GM23338 (cell line): ENCODE results near the gene TNS1. TPM values are rescaled to one million over a fixed set of nuclear protein-coding genes. Genes with fewer than 3 reads are reported as not detected.

ENCODE experiments used
- ATAC-seq: fragments of 200-7000 bp; cut with Tn5 transposase; 3 replicates; pipeline ENCODE4 v1.9.1; 2020
- DNase-seq: peaks from one replicate; pipeline ENCODE4 v3.0.0-alpha.2; 2015; ENCODE audit warnings: low spot score
- H2AFZ ChIP-seq: fragments of 200-600 bp; sonication (generic); 2 replicates; pipeline ENCODE4 v1.8.0; 2016; ENCODE audit warnings: antibody characterized with exemption, mild to moderate bottlenecking, moderate library complexity
- H3F3A ChIP-seq: fragments of 200-600 bp; sonication (generic); replicated peaks from 2 replicates; pipeline ENCODE4 v1.8.0; 2017; ENCODE audit warnings: antibody characterized with exemption, mixed run types, low read depth
- H3K27ac ChIP-seq: fragments of 200-600 bp; sonication (generic); 2 replicates; pipeline ENCODE4 v1.6.1; 2016; ENCODE audit warnings: low read depth
- H3K27me3 ChIP-seq: fragments of 200-600 bp; sonication (generic); 2 replicates; pipeline ENCODE4 v1.8.0; 2016; ENCODE audit warnings: mild to moderate bottlenecking, mixed run types, moderate library complexity; ENCODE audit not compliant: insufficient read depth
- H3K36me3 ChIP-seq: fragments of 200-600 bp; sonication (generic); 2 replicates; pipeline ENCODE4 v1.8.0; 2016; ENCODE audit warnings: mild to moderate bottlenecking; ENCODE audit not compliant: insufficient read depth
- H3K4me1 ChIP-seq: fragments of 200-600 bp; sonication (generic); 2 replicates; pipeline ENCODE4 v1.8.0; 2016; ENCODE audit warnings: mild to moderate bottlenecking, moderate library complexity; ENCODE audit not compliant: insufficient read depth
- H3K4me2 ChIP-seq: fragments of 200-600 bp; sonication (generic); 2 replicates; pipeline ENCODE4 v1.7.1; 2017; ENCODE audit warnings: mixed run types
- H3K4me3 ChIP-seq: fragments of 200-600 bp; sonication (generic); 2 replicates; pipeline ENCODE4 v1.6.1; 2016; ENCODE audit warnings: mixed run types
- H3K79me2 ChIP-seq: fragments of 200-600 bp; sonication (generic); replicated peaks from 2 replicates; pipeline ENCODE4 v1.8.0; 2017; ENCODE audit warnings: mild to moderate bottlenecking; ENCODE audit not compliant: insufficient read depth
- H3K9me2 ChIP-seq: fragments of 200-600 bp; sonication (generic); 2 replicates; pipeline ENCODE4 v1.8.0; 2017; ENCODE audit not compliant: insufficient read depth
- H4K20me1 ChIP-seq: fragments of 200-600 bp; sonication (generic); replicated peaks from 2 replicates; pipeline ENCODE4 v1.8.0; 2017; ENCODE audit warnings: mild to moderate bottlenecking; ENCODE audit not compliant: insufficient read depth
- H3K27ac Mint-ChIP-seq: 2 replicates; pipeline ENCODE4 v1.8.0; 2020; ENCODE audit warnings: inconsistent platforms, mild to moderate bottlenecking, moderate library complexity, mixed read lengths
- H3K27me3 Mint-ChIP-seq: 3 replicates; pipeline ENCODE4 v1.8.0; 2022; ENCODE audit warnings: low read depth, mild to moderate bottlenecking, moderate library complexity, mixed read lengths, inconsistent platforms; ENCODE audit not compliant: insufficient read depth, poor library complexity
- H3K36me3 Mint-ChIP-seq: 3 replicates; pipeline ENCODE4 v1.8.0; 2021; ENCODE audit warnings: low read depth, mild to moderate bottlenecking, inconsistent platforms, moderate library complexity, mixed read lengths
- H3K4me1 Mint-ChIP-seq: 3 replicates; pipeline ENCODE4 v1.8.0; 2020; ENCODE audit warnings: mild to moderate bottlenecking, inconsistent platforms, mixed read lengths
- H3K4me3 Mint-ChIP-seq: 3 replicates; pipeline ENCODE4 v1.8.0; 2021; ENCODE audit warnings: moderate library complexity, mild to moderate bottlenecking, inconsistent platforms, mixed read lengths
- H3K9me3 Mint-ChIP-seq: 3 replicates; pipeline ENCODE4 v1.8.0; 2020; ENCODE audit warnings: moderate library complexity, mild to moderate bottlenecking, inconsistent platforms, mixed read lengths
- CREB1 ChIP-seq: fragments of 250-450 bp; sonication (Bioruptor Pico); IDR thresholded peaks from 2 replicates; pipeline ENCODE4 v1.5.0; 2020; ENCODE audit warnings: low read depth, mild to moderate bottlenecking, moderate library complexity
- CTCF ChIP-seq, 2 experiments: fragments of 200-600 bp in 1 of 2; sonication (generic) in 1 of 2; conservative IDR thresholded peaks; 2 replicates each; pipeline versions ENCODE4 v1.5.1 to v1.6.1; 2016 to 2017; ENCODE audit warnings: antibody characterized with exemption in 2 of 2, low read depth in 2 of 2, mild to moderate bottlenecking in 2 of 2, moderate library complexity in 1 of 2
- ETS1 ChIP-seq: IDR thresholded peaks from 2 replicates; pipeline ENCODE4 v1.6.1; 2016; ENCODE audit warnings: antibody characterized with exemption
- EZH2 ChIP-seq: fragments of 200-600 bp; sonication (generic); IDR thresholded peaks from one replicate; pipeline ENCODE4 v1.8.0; 2017; ENCODE audit warnings: antibody characterized with exemption, mild to moderate bottlenecking, low read depth; ENCODE audit not compliant: unreplicated experiment
- EZH2phosphoT487 ChIP-seq: fragments of 200-600 bp; sonication (generic); IDR thresholded peaks from one replicate; pipeline ENCODE4 v1.8.1; 2018; ENCODE audit warnings: antibody characterized with exemption; ENCODE audit not compliant: unreplicated experiment
- JUNB ChIP-seq: IDR thresholded peaks from one replicate; pipeline ENCODE4 v1.6.1; 2016; ENCODE audit warnings: antibody characterized with exemption; ENCODE audit not compliant: unreplicated experiment
- NANOG ChIP-seq: IDR thresholded peaks from 2 replicates; pipeline ENCODE4 v1.6.1; 2016; ENCODE audit warnings: antibody characterized with exemption, borderline replicate concordance
- POLR2AphosphoS5 ChIP-seq: IDR thresholded peaks from 2 replicates; pipeline ENCODE4 v1.6.1; 2016; ENCODE audit warnings: antibody characterized with exemption, low read depth
- REST ChIP-seq: IDR thresholded peaks from one replicate; pipeline ENCODE4 v1.6.1; 2018; ENCODE audit warnings: antibody characterized with exemption; ENCODE audit not compliant: unreplicated experiment
- STAT1 ChIP-seq: IDR thresholded peaks from one replicate; pipeline ENCODE4 v1.6.1; 2016; ENCODE audit warnings: antibody characterized with exemption; ENCODE audit not compliant: unreplicated experiment
- ZNF114 ChIP-seq: fragments of 250-450 bp; sonication (Bioruptor Pico); IDR thresholded peaks from 2 replicates; pipeline ENCODE4 v1.5.0; 2020; ENCODE audit warnings: mild to moderate bottlenecking, moderate library complexity
- ZNF331 ChIP-seq: fragments of 250-450 bp; sonication (Bioruptor Pico); IDR thresholded peaks from 2 replicates; pipeline ENCODE4 v1.5.0; 2020; ENCODE audit warnings: low read depth, mild to moderate bottlenecking, moderate library complexity
- polyA plus RNA-seq: library from polyadenylated mRNA; unstranded; fragments of >200 nt; fragmentation: Nextera tagmentation; extraction: Ambion mirVana; gene quantifications from 2 replicates; pipeline ENCODE4 v1.2.1, GENCODE V29; 2016
- total RNA-seq: library from RNA; depleted of rRNA; stranded (reverse); fragments of >200 nt; shearing (Covaris generic); gene quantifications from 2 replicates; pipeline ENCODE4 v1.2.3, GENCODE V29; 2014

The TNS1 gene
- total and polyA plus RNA-seq, 2 experiments from 2014 or later = 2.0 to 7.4 TPM

GRCh38 chr2:217851191-217852020 lies 151.4 kb downstream of the TNS1 start (continued):
- TF ChIP-seq REST (no peak), CTCF (conservative IDR thresholded peaks at IDR 0.05; ENCODE audit: low read depth in 2 of 2) (no peak), NANOG (no peak)

- Histone ChIP-seq H3K4me2 (no peak overlapping the region), H3K36me3 (no peaks in the 10 kb centered on the region), H3K4me1 (no peaks in the 10 kb centered on the region), H3F3A (no peaks in the 10 kb centered on the region), H2AFZ (no peak overlapping the region), H3K27me3 (no peaks in the 10 kb centered on the region), H3K4me3 (no peak overlapping the region), H4K20me1 (no peaks in the 10 kb centered on the region), H3K27ac (no peak overlapping the region), H3K9me2 (no peaks in the 10 kb centered on the region), H3K79me2 (no peaks in the 10 kb centered on the region)
- Mint-ChIP-seq H3K4me1 (no peaks in the 10 kb centered on the region), H3K4me3 (no peak overlapping the region), H3K9me3 (no peaks in the 10 kb centered on the region), H3K27me3 (peaks cover 3% of the 10 kb centered on the region), H3K36me3 (no peaks in the 10 kb centered on the region), H3K27ac (no peak overlapping the region)
- DNase-seq (no peak), ATAC-seq (no peak)
- no peak for TF ChIP-seq ETS1
- TF ChIP-seq ZNF114 (CRISPR knock-in tag) = no peak
- no peak for TF ChIP-seq ZNF331 (CRISPR knock-in tag)
- no peak for TF ChIP-seq CTCF (conservative IDR thresholded peaks at IDR 0.05; ENCODE audit: low read depth in 2 of 2)
- TF ChIP-seq REST = no peak
- no peak for TF ChIP-seq CREB1 (CRISPR knock-in tag)
- TF ChIP-seq JUNB = no peak
- TF ChIP-seq STAT1 = no peak
- TF ChIP-seq POLR2AphosphoS5 = no peak
- no peak for TF ChIP-seq EZH2phosphoT487
- TF ChIP-seq EZH2 = no peak
Measured at GRCh38 chr2:217849154-217849975, 153.4 kb downstream of the TNS1 start.
